GM12878 (cell line): ENCODE results near the gene SOX9. TPM values are rescaled to one million over a fixed set of nuclear protein-coding genes. Genes with fewer than 3 reads are reported as not detected.

Experiments used
- ATAC-seq: fragments of 200-7000 bp; cut with Tn5 transposase; 3 replicates; pipeline ENCODE4 v1.9.1; 2020; ENCODE audit warnings: mild to moderate bottlenecking, moderate library complexity
- BruUV-seq: library from RNA; stranded (reverse); fragments of 400-500 nt; replicated peaks from 2 replicates; lab custom pipeline; 2021; lab: Mats Ljungman, UMichigan
- CTCF ChIA-PET: fragments of 300-600 bp; sonication (Branson Sonifier 250); formaldehyde crosslinking; extraction: SDS; loops from one replicate; lab custom pipeline; 2021; ENCODE audit warnings: inconsistent platforms; lab: Yijun Ruan, JAX
- POLR2A ChIA-PET: fragments of 350-600 bp; formaldehyde crosslinking; extraction: SDS; loops from one replicate; lab custom pipeline; 2021; ENCODE audit warnings: inconsistent platforms; lab: Charles Lee
- RAD21 ChIA-PET: fragments of 300-600 bp; sonication (Branson Sonifier 250); formaldehyde crosslinking; loops from one replicate; lab custom pipeline; 2023; ENCODE audit warnings: antibody characterized with exemption; ENCODE audit not compliant: unreplicated experiment; lab: Charles Lee
- SMC1A ChIA-PET: fragments of 300-600 bp; sonication (Branson Sonifier 250); formaldehyde crosslinking; loops from one replicate; lab custom pipeline; 2023; ENCODE audit not compliant: unreplicated experiment, uncharacterized antibody; lab: Charles Lee
- DNase-seq: peaks from one replicate; pipeline ENCODE4 v3.0.0-alpha.2; 2011; ENCODE audit warnings: low read depth, low spot score
- FAIRE-seq: peaks from 3 replicates; lab custom pipeline; 2011; peaks lifted over from hg19 to GRCh38; lab: Jason Lieb, UNC
- H2AFZ ChIP-seq: 2 replicates; pipeline ENCODE4 v1.6.0; 2011; ENCODE audit warnings: low read depth, low read length, control low read depth; ENCODE audit not compliant: control insufficient read depth
- H3K27ac ChIP-seq: 2 replicates; pipeline ENCODE4 v1.5.1; 2011; ENCODE audit warnings: control low read depth; ENCODE audit not compliant: control insufficient read depth, insufficient read depth
- H3K27me3 ChIP-seq, 2 experiments: replicated peaks in 1 of 2; 2 replicates each; pipeline versions ENCODE4 v1.6.0 to v1.6.1; 2011; ENCODE audit warnings: low read length in 1 of 2; ENCODE audit not compliant: control insufficient read depth in 2 of 2, insufficient read depth in 2 of 2
- H3K36me3 ChIP-seq, 2 experiments: 2 replicates each; pipeline ENCODE4 v1.5.1; 2011; ENCODE audit warnings: low read length in 1 of 2; ENCODE audit not compliant: control insufficient read depth in 2 of 2, insufficient read depth in 2 of 2
- H3K4me1 ChIP-seq: 2 replicates; pipeline ENCODE4 v1.6.1; 2011; ENCODE audit warnings: mild to moderate bottlenecking, low read length, moderate library complexity, mixed read lengths; ENCODE audit not compliant: control insufficient read depth, insufficient read depth
- H3K4me2 ChIP-seq: 2 replicates; pipeline ENCODE4 v1.6.0; 2011; ENCODE audit warnings: control low read depth; ENCODE audit not compliant: control insufficient read depth, insufficient read depth
- H3K4me3 ChIP-seq: fragments of 200-600 bp; sonication (generic); 2 replicates; pipeline ENCODE4 v1.5.1; 2016
- H3K79me2 ChIP-seq: 2 replicates; pipeline ENCODE4 v1.6.0; 2011; ENCODE audit warnings: low read length; ENCODE audit not compliant: control insufficient read depth, insufficient read depth
- H3K9ac ChIP-seq: 2 replicates; pipeline ENCODE4 v1.8.0; 2011; ENCODE audit warnings: low read length, control low read depth, mixed read lengths; ENCODE audit not compliant: control insufficient read depth, insufficient read depth
- H3K9me3 ChIP-seq: replicated peaks from 3 replicates; pipeline ENCODE4 v1.5.1; 2011; ENCODE audit warnings: mild to moderate bottlenecking, low read length; ENCODE audit not compliant: control insufficient read depth, insufficient read depth
- H4K20me1 ChIP-seq: 2 replicates; pipeline ENCODE4 v1.6.0; 2011; ENCODE audit not compliant: control insufficient read depth, insufficient read depth
- PML ChIP-seq: IDR thresholded peaks from 2 replicates; pipeline ENCODE4 v1.6.1; 2012; ENCODE audit warnings: low read length, inconsistent platforms
- SMAD1 ChIP-seq: fragments of 450-650 bp; IDR thresholded peaks from 2 replicates; pipeline ENCODE4 v1.6.1; 2018; ENCODE audit warnings: mild to moderate bottlenecking, low read depth; ENCODE audit not compliant: partially characterized antibody
- SUZ12 ChIP-seq: fragments of 200-600 bp; sonication (generic); IDR thresholded peaks from one replicate; pipeline ENCODE4 v1.6.1; 2018; ENCODE audit warnings: antibody characterized with exemption, mild to moderate bottlenecking; ENCODE audit not compliant: unreplicated experiment
- whole genome bisulfite sequencing: methylation state at CpG from one replicate; pipeline ENCODE4 v1.1.6; 2016; ENCODE audit warnings: low lambda C conversion rate; ENCODE audit not compliant: insufficient replicate concordance, insufficient coverage; ENCODE audit errors: missing lambda C conversion rate; 5-methylcytosine and 5-hydroxymethylcytosine counted together
- in situ Hi-C: fragments of 300-500 bp; cut with MboI; formaldehyde crosslinking; loops from 9 replicates; pipeline ENCODE4 v1.14.3; 2018; ENCODE audit warnings: mixed read lengths
- intact Hi-C: fragments of 100-400 bp; cut with micrococcal nuclease; formaldehyde crosslinking; loops from one replicate; pipeline ENCODE4 v1.14.2; 2022; ENCODE audit not compliant: unreplicated experiment
- polyA plus RNA-seq, 11 experiments: library from polyadenylated mRNA; depleted of rRNA in 4 of 11; unstranded in 6 of 11; stranded (reverse) in 5 of 11; fragments of >200 nt; fragmentation: Nextera tagmentation in 4 of 11; fragmentation: Illumina TruSeq in 1 of 11; extraction: Ambion mirVana in 4 of 11; extraction: Trizol in 1 of 11; gene quantifications; 1 replicate in 1 of 11; 2 replicates in 10 of 11; pipeline versions ENCODE4 v1.2.1 to v1.2.3, GENCODE V29; 2011 to 2016; ENCODE audit warnings: inconsistent platforms in 2 of 11, missing spikeins in 2 of 11, low read depth in 1 of 11
- total RNA-seq, 4 experiments: library from RNA; depleted of rRNA in 3 of 4; stranded (reverse); fragments of >200 nt in 3 of 4; fragmentation: Illumina TruSeq in 1 of 4; extraction: Trizol in 1 of 4; gene quantifications; 2 replicates each; pipeline versions ENCODE4 v1.2.1 to v1.2.3, GENCODE V29; 2013 to 2021
- TF ChIP-seq, protein P1 (sequence below): fragments of 450-650 bp; IDR thresholded peaks from 2 replicates; pipeline ENCODE4 v1.6.1; 2017; ENCODE audit warnings: mild to moderate bottlenecking
- TF ChIP-seq, protein P2 (sequence below): fragments of 450-650 bp; IDR thresholded peaks from 2 replicates; pipeline ENCODE4 v1.6.1; 2016; ENCODE audit warnings: mild to moderate bottlenecking

The SOX9 gene
- total and polyA plus RNA-seq, 10 of the 15 experiments (the other 5 are each of a cell fraction or from before 2014, with no cell fraction given) = 1.2 to 19.0 (median 5.5) TPM

DNA sequence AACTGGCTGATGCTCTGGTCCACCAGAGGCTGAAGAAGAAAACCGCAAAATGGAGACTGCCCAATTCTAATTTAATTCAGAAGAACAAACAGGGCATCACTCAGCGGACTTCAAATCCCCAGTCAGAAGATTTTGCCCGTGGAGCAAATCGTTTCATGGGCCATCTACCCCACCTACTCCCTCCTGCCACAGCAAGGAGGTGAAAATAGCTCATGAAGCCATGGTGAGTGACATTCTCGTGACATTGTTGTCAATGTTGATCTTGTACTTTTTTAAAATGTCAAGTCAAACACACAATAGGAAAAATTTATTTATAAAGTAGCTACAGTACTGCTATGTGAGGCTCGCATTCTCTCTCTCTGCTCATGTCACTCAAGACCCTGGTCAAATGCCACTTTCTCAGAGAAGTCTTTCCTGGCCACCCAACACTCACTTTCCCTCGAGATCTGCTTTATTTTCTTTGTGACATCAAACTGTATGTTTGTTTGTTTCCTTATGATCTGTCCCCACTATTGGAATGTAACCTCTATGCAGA lies 31.3 kb upstream of the SOX9 start (continued):
- TF ChIP-seq, protein P1, sequence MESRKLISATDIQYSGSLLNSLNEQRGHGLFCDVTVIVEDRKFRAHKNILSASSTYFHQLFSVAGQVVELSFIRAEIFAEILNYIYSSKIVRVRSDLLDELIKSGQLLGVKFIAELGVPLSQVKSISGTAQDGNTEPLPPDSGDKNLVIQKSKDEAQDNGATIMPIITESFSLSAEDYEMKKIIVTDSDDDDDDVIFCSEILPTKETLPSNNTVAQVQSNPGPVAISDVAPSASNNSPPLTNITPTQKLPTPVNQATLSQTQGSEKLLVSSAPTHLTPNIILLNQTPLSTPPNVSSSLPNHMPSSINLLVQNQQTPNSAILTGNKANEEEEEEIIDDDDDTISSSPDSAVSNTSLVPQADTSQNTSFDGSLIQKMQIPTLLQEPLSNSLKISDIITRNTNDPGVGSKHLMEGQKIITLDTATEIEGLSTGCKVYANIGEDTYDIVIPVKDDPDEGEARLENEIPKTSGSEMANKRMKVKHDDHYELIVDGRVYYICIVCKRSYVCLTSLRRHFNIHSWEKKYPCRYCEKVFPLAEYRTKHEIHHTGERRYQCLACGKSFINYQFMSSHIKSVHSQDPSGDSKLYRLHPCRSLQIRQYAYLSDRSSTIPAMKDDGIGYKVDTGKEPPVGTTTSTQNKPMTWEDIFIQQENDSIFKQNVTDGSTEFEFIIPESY = no peak
- no peak for TF ChIP-seq PML

DNA sequence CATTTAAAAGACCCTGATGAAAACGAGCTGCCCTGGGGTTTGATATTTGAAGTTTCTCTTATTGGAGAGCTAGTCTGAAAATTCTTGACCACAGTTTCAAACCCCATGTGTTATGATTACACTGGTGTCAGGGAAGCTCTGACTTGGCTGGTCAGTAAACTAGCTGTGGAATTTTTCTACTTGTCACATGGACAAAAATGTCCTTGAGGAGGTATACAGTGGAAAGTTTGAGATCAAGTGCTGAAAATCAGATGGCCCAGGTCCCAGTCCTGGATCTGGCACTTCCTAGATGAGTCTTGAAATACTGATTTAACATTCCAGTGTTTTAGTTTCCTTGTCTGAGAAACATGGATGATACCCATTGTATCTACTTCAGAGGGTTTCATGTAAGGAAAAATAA lies 30.7 kb upstream of the SOX9 start:
- ATAC-seq (no peak), DNase-seq (no peak), FAIRE-seq (no peak)
- ChIA-PET RAD21 (no interaction called here), POLR2A (no interaction called here), SMC1A (interaction anchor here (0.6 to 0.9 kb wide), 3 partner anchors 8 to 449 kb away, joined by 3 to 4 read pairs (median 3); no protein-coding TSS in a partner anchor), CTCF (interaction anchor here (0.6 kb wide), 1 partner anchor 206 kb away, joined by 3 read pairs; no protein-coding TSS in a partner anchor)
- H3K27me3 ChIP-seq = no peaks in the 10 kb centered on the region
- no peak overlapping the region for H3K27ac ChIP-seq
- no peak overlapping the region for H3K4me2 ChIP-seq
- H3K79me2 ChIP-seq = no peaks in the 10 kb centered on the region
- H3K4me3 ChIP-seq = no peak overlapping the region
- no TSS peak for BruUV-seq
- no peaks in the 10 kb centered on the region for H4K20me1 ChIP-seq
- in situ Hi-C loops (no loop called here), intact Hi-C loops (no loop called here)
- H2AFZ ChIP-seq = no peak overlapping the region
- no peaks in the 10 kb centered on the region for H3K36me3 ChIP-seq
- H3K9ac ChIP-seq = no peak overlapping the region
- 5% methylated on average over 1 of the region's 1 CpG for WGBS
- H3K9me3 ChIP-seq = no peaks in the 10 kb centered on the region; the same call in 2 of the 3 replicates
- TF ChIP-seq, protein P2, sequence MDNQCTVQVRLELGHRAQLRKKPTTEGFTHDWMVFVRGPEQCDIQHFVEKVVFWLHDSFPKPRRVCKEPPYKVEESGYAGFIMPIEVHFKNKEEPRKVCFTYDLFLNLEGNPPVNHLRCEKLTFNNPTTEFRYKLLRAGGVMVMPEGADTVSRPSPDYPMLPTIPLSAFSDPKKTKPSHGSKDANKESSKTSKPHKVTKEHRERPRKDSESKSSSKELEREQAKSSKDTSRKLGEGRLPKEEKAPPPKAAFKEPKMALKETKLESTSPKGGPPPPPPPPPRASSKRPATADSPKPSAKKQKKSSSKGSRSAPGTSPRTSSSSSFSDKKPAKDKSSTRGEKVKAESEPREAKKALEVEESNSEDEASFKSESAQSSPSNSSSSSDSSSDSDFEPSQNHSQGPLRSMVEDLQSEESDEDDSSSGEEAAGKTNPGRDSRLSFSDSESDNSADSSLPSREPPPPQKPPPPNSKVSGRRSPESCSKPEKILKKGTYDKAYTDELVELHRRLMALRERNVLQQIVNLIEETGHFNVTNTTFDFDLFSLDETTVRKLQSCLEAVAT = no peak
- TF ChIP-seq SUZ12 = no peak
- no peak for TF ChIP-seq SMAD1
- H3K4me1 ChIP-seq = no peaks in the 10 kb centered on the region
